Stimulated activated CD4-positive, alpha-beta T cell treated with anti-CD3 and anti-CD28 coated beads, TNF-alpha, amount 100 ng/mL, for 1 hour (primary cell): ENCODE results near the gene IBA57.
"Not testable (repeated sequence)": the region's sequence is repeated elsewhere in the genome, so short reads cannot be mapped to it uniquely, and the experiment has no call there.

Experiments
- DNase-seq, 3 donors: peaks; one replicate each; pipeline ENCODE4 v3.0.0-alpha.2; 2020; ENCODE audit warnings: low read depth in 3 of 3, low spot score in 1 of 3

Gene IBA57

GRCh38 chr1:228224198-228225164 is 58.9 kb downstream of the IBA57 start:
- DNase-seq, result no peak

DNA sequence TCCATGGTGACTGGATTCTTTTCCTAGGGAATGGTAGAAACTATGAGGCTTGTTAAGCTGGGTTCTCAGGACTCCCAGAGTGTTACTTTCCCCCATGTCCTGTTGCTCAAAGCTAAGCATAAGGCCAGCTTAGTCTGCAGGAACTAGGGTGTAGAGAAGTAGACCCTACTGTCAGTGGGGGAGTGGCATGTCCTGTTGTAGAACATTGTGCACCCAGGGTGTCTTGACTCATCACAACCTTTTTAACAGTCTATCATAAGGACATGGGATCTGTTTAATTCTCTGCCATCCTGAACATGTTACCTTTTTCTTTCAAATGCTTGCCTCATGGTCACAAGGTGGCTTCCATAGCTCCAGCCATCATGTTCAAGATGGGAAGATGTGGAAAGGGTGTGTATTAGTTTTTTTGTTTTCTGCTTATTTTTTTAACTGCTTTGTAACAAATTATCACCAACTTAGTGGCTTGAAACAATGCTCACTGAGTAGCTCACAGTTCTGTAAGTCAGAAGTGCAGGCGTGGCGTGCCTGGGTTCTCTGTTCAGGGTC is 59.6 kb downstream of the IBA57 start:
- DNase-seq, result no peak

DNA sequence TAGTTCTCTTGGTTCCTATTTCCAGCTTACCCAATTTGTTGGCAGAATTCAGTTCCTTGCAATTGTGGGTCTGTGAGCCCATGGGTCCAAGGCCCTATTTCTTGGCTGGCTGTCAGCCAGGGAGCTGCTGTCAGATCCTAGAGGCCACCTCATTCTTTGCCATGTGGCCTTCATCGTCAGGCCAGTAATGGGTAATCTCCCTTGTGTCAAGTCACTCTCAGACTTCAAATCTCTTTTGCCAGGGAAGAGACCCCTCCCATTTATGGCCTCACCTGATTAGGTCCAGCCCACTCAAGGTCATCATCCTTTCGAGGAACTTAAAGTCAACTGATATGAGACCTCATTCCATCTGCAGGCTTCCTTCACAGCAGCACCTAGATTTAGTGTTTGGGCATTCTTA is 60.1 kb downstream of the IBA57 start:
- DNase-seq, result no peak

DNA sequence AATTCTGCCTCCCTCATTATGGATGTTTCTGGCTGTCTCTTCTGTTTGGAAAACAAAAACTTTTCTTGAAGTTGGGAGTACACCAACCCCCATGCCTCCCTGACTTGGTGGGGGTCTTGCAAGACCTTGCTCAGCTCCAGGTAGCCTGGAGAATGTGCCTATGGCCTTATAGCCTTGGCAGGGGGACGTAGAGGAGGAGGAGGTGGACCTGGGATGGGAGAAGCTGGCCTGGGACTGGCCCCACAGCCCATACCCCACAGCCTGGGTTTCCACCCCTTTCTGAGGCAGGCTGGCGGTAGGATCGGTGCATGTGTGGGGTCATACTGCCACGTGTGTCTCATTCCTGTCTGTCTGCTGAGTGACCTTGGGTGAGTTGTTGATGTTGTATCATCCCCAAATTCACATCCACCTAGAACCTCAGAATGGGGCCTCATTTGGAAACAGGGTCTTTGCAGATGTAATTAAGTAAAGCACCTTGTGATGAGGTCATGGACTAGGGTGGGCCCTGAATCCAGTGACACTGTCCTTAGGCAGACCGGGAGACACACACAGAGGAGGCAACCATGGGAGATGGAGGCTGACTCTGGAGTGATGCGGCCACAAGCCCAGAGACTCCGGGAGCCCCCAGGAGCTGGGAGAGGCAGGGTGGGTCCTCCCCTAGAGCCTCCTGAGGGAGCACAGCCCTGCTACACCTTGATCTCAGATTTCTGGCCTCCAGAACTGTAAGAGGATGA is 60.7 kb downstream of the IBA57 start:
- no peak for DNase-seq

- DNase-seq, result no peak
Measured at GRCh38 chr1:228226956-228227791, 61.6 kb downstream of the IBA57 start.

- not testable (repeated sequence) for DNase-seq
Measured at GRCh38 chr1:228228147-228228546, 62.5 kb downstream of the IBA57 start.

GRCh38 chr1:228228601-228229074 is 63.0 kb downstream of the IBA57 start:
- DNase-seq, result no peak

DNA sequence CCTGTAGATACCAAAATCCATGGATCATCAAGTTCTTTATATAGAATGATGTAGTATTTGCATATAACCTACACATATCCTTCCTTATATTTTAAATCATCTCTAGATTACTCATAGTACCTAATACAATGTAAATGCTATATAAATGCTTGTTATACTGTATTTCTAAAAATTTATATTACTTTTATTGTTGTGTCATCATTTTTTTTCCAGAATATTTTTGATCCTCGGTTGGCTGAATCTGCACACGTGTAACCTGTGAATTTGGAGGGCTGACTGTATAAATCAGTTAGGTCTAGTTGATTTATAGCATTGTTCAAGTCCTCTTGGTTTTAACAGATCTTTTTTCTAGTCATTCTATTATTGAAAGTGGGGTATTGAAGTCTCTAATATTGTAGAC is 65.6 kb downstream of the IBA57 start:
- no peak for DNase-seq
